A549 treated with CpdA at 1 μM for 4 hours (cell line): ENCODE data around the gene TAS2R39. TPM values are rescaled to one million over a fixed set of nuclear protein-coding genes. Genes with fewer than 3 reads are reported as not detected.

Source experiments
- total RNA-seq: library from RNA; stranded (reverse); fragments of 200-300 nt; extraction: Qiagen RNA extraction; gene quantifications from 5 replicates; pipeline ENCODE4 v1.2.3, GENCODE V29; 2022; ENCODE audit warnings: low read depth

Gene TAS2R39
- total RNA-seq, result not detected in 5 replicates

DNA sequence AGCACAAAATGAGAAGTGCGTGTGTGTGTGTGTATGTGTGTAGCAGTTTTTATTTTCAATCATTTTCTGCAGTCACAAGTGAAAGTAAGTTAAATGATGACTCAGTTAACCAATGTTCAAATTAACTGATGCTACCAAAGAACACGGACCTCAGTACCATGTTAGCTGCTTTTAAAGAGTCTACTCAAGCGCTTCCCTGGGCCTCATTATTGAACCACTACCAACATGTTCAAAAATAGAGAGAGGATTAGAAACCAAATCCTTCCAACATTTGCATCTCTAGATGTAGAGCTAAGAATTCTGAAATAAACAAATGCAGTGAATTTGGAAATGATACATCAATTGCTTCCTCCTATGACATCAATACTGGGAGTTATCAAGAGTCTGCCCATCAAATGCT lies at the start of gene TAS2R39:
TAS2R39 (plus strand) TSS at position 396 of the 400 bp plus-strand sequence; CDS start at position 396, 0 bp downstream.

DNA sequence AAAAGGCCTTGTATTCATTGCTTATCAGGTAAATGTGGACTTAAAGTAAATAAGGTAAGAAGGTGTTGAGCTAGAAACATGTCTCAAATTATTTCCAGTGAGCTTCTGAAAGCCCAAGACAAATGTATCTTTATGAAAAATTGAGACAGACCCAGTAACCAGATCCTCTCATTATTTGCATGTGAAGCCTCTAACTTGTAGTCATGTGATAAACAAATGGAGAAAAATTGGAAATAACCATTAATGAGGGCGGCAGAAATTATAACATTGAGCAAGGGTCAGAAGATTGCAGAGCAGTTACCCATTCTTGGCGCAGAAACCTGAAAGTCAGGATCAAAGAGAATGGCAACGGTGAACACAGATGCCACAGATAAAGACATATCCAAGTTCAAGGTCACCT lies 38.5 kb downstream of the TAS2R39 start, which contains the start of gene TAS2R40:
TAS2R40 (plus strand) TSS at position 301 of the 400 bp plus-strand sequence; CDS start at position 343, 42 bp downstream.

Other genes starting within 250 kb of the TAS2R39 start
- not detected in 5 replicates for gene TRPV5, start 249.7 kb upstream of the TAS2R39 start, total RNA-seq
- gene LLCFC1, start 243.9 kb upstream of the TAS2R39 start, total RNA-seq, result not detected in 5 replicates
- 1.1 TPM in 1 of 5 replicates, not detected in the others for gene KEL, start 221.1 kb upstream of the TAS2R39 start, total RNA-seq
- gene OR9A2, start 156.3 kb upstream of the TAS2R39 start, total RNA-seq, result not detected in 5 replicates
- not detected in 5 replicates for gene OR6V1, start 131.1 kb upstream of the TAS2R39 start, total RNA-seq
- gene PIP, start 51.3 kb upstream of the TAS2R39 start, total RNA-seq, result not detected in 5 replicates
- gene TAS2R40, start 38.6 kb downstream of the TAS2R39 start, total RNA-seq, result not detected in 5 replicates
- 107 to 120 TPM (median 118 TPM) in 5 replicates for gene GSTK1, start 80.0 kb downstream of the TAS2R39 start, total RNA-seq
- gene TMEM139, start 101.5 kb downstream of the TAS2R39 start, total RNA-seq, result 0.48 to 1.1 TPM (median 1.0 TPM) in 5 replicates
- 17.8 to 27.9 TPM (median 21.0 TPM) in 5 replicates for gene CASP2, start 104.9 kb downstream of the TAS2R39 start, total RNA-seq
- gene CLCN1, start 132.7 kb downstream of the TAS2R39 start, total RNA-seq, result 0.05 TPM in 1 of 5 replicates, not detected in the others
- gene FAM131B, start 179.3 kb downstream of the TAS2R39 start, total RNA-seq, result 0.48 to 0.73 TPM (median 0.54 TPM) in 5 replicates
- 152 to 207 TPM (median 183 TPM) in 5 replicates for gene ZYX, start 197.9 kb downstream of the TAS2R39 start, total RNA-seq
- gene EPHA1, start 225.4 kb downstream of the TAS2R39 start, total RNA-seq, result not detected in 5 replicates